Activated T-cell treated with anti-CD3 and anti-CD28 coated beads, Interleukin-2, amount 50 U/mL, for 48 hours (primary cell): ENCODE results near the gene SPRR2E.
"Not testable (repeated sequence)": the region's sequence is repeated elsewhere in the genome, so short reads cannot be mapped to it uniquely, and the experiment has no call there.

Source experiments
- DNase-seq, 2 experiments: peaks; one replicate each; pipeline ENCODE4 v3.0.0-alpha.2; 2020

SPRR2E gene

DNA sequence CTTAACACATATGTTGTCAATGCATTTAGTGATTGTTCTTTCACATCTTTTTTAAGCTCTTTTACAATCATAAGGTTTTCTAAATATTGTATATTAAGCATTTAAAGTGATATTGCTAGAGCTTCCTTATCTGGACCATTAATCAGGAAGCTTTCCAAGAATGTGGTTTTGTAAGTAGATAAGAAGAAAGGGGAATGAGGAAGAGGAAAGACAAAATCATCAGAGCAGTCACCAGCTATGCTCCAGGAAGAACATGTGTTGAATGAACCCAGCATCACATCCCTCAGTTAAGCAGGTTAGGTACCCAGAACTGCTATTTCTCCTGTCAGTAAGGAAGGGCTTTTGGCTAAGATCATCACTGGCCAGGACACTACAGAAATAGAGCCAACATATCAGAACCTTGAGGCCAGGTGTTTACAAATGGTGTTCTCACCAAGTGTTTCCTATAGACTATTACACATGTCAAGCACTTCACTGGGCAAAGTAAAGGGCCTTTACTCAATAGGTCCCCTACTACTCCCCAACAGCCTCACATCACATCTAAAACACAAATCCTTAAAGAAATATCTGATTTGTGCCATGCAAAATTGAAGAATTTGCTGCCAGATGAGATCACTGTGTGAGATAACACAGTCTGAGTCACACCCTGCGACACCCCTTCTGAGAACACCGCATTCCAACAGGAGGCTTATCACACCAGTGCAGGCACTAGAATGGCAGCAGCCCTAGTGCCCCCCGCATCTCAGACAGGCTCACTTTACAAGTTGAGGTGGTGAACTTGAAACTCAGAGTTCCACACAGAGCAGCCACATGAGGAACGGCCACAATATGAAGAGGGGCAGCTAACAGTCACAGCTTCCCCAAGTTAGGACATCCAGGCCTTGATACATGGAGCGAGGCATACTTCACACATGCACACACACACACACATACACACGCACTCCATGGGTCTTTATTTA, 35.2 kb downstream of the SPRR2E start:
- no peak for DNase-seq

DNA sequence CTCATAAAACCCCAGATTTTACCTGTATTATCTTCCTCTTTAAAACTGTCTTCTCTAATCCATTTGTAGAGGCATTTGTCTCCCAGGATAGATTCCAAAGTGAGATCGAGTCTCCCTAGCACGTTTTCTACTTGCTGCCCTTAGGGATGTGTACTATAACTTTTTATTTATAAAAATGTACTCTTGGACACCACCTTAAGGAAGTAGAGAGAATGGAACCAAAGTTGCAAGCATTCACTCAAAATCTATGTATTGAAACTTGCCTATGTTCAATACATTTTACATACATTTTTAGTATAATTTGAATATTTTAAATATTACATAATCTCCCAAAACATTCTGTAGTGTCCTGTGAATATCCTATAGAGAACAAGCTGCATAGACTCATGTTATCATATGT, 36.2 kb downstream of the SPRR2E start:
- no peak for DNase-seq

DNA sequence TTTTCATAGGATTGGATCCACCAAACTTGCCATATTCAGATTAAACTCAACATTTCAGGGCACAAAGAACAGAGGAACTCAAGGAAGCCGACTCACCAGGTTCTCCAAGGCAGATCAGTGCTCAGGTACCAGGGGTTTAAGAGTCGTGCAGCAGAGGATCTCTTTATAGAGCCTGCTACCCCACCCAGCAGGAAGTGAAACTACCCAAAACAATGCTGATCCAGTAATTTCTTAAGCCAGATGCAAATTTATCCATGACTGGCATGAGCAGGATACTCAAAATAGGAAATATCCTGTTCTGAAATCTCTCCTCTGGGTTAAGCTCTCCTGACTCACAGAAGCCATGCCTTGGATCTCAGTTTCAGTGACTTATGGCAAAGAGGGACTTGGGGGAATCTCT, 37.0 kb downstream of the SPRR2E start, which contains the start of gene SPRR2A:
Gene SPRR2A (minus strand): TSS at position 138 of the 400 bp plus-strand sequence. CDS start 777 bp downstream, outside the sequence.
- DNase-seq, result no peak

DNA sequence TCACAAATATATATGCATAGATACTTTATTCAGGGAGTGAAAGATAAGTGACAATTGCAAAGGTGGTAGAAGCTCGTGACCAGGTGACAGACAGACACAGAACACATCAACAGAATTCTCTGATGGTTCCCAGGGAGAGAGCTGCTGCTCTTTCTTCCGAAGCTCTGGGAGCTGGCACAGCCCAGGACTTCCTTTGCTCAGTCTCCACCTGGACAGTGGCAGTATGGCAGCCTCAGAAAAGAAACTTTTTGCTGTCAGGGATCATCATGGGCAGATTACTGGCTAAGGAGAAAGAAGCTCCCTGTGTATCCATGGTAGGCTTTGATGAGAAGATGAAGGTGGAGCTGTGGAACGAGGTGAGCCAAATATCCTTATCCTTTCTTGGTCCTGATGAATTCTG, 38.2 kb downstream of the SPRR2E start:
- not testable (repeated sequence) for DNase-seq

DNA sequence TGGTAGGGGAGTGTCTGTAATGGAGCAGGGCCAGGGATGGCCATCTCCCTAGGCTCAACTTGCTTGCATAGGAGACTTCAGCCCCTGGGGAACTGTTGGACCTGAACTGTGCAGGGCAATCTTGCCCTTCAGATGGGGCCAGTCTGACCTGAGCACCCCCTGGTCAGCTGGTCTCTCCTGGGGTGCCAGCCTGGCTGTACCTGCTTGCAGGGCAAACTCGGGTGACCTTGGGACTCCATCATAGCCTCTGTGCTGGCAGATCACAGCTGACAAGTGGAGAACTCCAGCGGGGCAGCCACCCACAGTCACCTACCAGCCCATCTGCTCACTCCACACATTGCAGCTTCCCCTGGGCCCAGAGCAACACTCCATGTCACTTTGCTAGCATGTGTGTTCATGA, 45.1 kb downstream of the SPRR2E start:
- no peak for DNase-seq
